HCT116 (cell line): Measurements from ENCODE around the gene PLCB1. TPM values are rescaled to one million over a fixed set of nuclear protein-coding genes. Genes with fewer than 3 reads are reported as not detected.

ENCODE experiments used
- ATAC-seq: fragments of 200-7000 bp; cut with Tn5 transposase; 2 replicates; pipeline ENCODE4 v1.9.1; 2020; ENCODE audit warnings: mild to moderate bottlenecking, moderate library complexity
- BruUV-seq: library from RNA; stranded (reverse); fragments of 400-500 nt; replicated peaks from 2 replicates; lab custom pipeline; 2021; lab: Mats Ljungman, UMichigan
- CTCF ChIA-PET: fragments of 300-600 bp; sonication (Branson Sonifier 250); formaldehyde crosslinking; loops from one replicate; lab custom pipeline; 2021; ENCODE audit warnings: antibody characterized with exemption; lab: Charles Lee
- POLR2A ChIA-PET: fragments of 300-600, 350-600 bp; sonication (Branson Sonifier 250); formaldehyde crosslinking; loops from one replicate; lab custom pipeline; 2021; ENCODE audit warnings: antibody characterized with exemption; lab: Charles Lee
- RAD21 ChIA-PET, 2 experiments: fragments of 300-600 bp; sonication (Branson Sonifier 250); formaldehyde crosslinking; loops; one replicate each; lab custom pipeline; 2023; ENCODE audit warnings: low total read pairs in 2 of 2; ENCODE audit not compliant: uncharacterized antibody in 2 of 2, unreplicated experiment in 2 of 2, low non-redundant PET in 1 of 2; lab: Charles Lee
- DNase-seq: peaks from one replicate; pipeline ENCODE4 v3.0.0-alpha.2; 2010; ENCODE audit warnings: low read depth, low spot score
- H2AFZ ChIP-seq: fragments of 200-600 bp; shearing (Covaris generic), sonication (generic); 2 replicates; pipeline ENCODE4 v1.6.1; 2017; ENCODE audit warnings: low read depth, mixed run types, mixed read lengths, antibody characterized with exemption, low read length; ENCODE audit not compliant: poor library complexity, severe bottlenecking
- H3K27ac ChIP-seq: 2 replicates; pipeline ENCODE4 v1.5.1; 2012; ENCODE audit warnings: low read depth, low read length
- H3K27me3 ChIP-seq: fragments of 200-600 bp; sonication (generic); 2 replicates; pipeline ENCODE4 v1.6.1; 2016; ENCODE audit warnings: mixed run types, low read length, mixed read lengths; ENCODE audit not compliant: insufficient read depth
- H3K36me3 ChIP-seq, 2 experiments: fragments of 200-500 bp in 1 of 2; fragments of 200-600 bp in 1 of 2; sonication (Bioruptor generic) in 1 of 2; sonication (generic) in 1 of 2; 2 replicates each; pipeline versions ENCODE4 v1.5.1 to v1.6.1; 2014 to 2016; ENCODE audit warnings: low read length in 2 of 2, inconsistent platforms in 1 of 2, mixed read lengths in 1 of 2, mixed run types in 1 of 2; ENCODE audit not compliant: insufficient read depth in 2 of 2, control insufficient read depth in 1 of 2
- H3K4me1 ChIP-seq, 2 experiments: fragments of 200-600 bp in 1 of 2; sonication (generic) in 1 of 2; 2 replicates each; pipeline versions ENCODE4 v1.5.1 to v1.6.1; 2012 to 2017; ENCODE audit warnings: low read length in 2 of 2, inconsistent platforms in 1 of 2, mild to moderate bottlenecking in 1 of 2, mixed read lengths in 1 of 2, mixed run types in 1 of 2, moderate library complexity in 1 of 2; ENCODE audit not compliant: insufficient read depth in 2 of 2, control insufficient read depth in 1 of 2
- H3K4me2 ChIP-seq: fragments of 200-600 bp; sonication (generic); 2 replicates; pipeline ENCODE4 v1.6.1; 2017; ENCODE audit warnings: mixed run types, low read length, mixed read lengths
- H3K4me3 ChIP-seq, 2 experiments: fragments of 200-600 bp in 1 of 2; sonication (generic) in 1 of 2; replicated peaks in 1 of 2; 2 replicates each; pipeline ENCODE4 v1.5.1; 2011 to 2016; ENCODE audit warnings: low read length in 2 of 2, control low read depth in 1 of 2, low read depth in 1 of 2, mild to moderate bottlenecking in 1 of 2, mixed read lengths in 1 of 2, mixed run types in 1 of 2
- H3K79me2 ChIP-seq: fragments of 200-600 bp; sonication (generic); 2 replicates; pipeline ENCODE4 v1.6.1; 2017; ENCODE audit warnings: mild to moderate bottlenecking, mixed run types, low read length, moderate library complexity, mixed read lengths; ENCODE audit not compliant: insufficient read depth
- H3K9ac ChIP-seq: fragments of 200-600 bp; sonication (generic); 2 replicates; pipeline ENCODE4 v1.6.1; 2016; ENCODE audit warnings: low read length, mixed read lengths
- H3K9me2 ChIP-seq: fragments of 200-600 bp; sonication (generic), shearing (Covaris generic); 2 replicates; pipeline ENCODE4 v1.6.1; 2017; ENCODE audit warnings: mixed run types, mild to moderate bottlenecking, moderate library complexity; ENCODE audit not compliant: insufficient read depth
- H3K9me3 ChIP-seq, 2 experiments: fragments of 200-500 bp in 1 of 2; fragments of 200-600 bp in 1 of 2; sonication (Bioruptor generic) in 1 of 2; sonication (generic) in 1 of 2; 2 replicates each; pipeline ENCODE4 v1.6.1; 2014 to 2017; ENCODE audit warnings: low read length in 2 of 2, mixed read lengths in 2 of 2, inconsistent platforms in 1 of 2, low read depth in 1 of 2, mild to moderate bottlenecking in 1 of 2, mixed run types in 1 of 2, moderate library complexity in 1 of 2; ENCODE audit not compliant: control insufficient read depth in 1 of 2, insufficient read depth in 1 of 2
- H4K20me1 ChIP-seq: fragments of 200-600 bp; sonication (generic), shearing (Covaris generic); 2 replicates; pipeline ENCODE4 v1.6.1; 2017; ENCODE audit warnings: mixed run types, mild to moderate bottlenecking, moderate library complexity; ENCODE audit not compliant: insufficient read depth
- ATF3 ChIP-seq: IDR thresholded peaks from 2 replicates; pipeline ENCODE4 v1.6.1; 2012
- CBX3 ChIP-seq: IDR thresholded peaks from 2 replicates; pipeline ENCODE4 v1.6.1; 2012; ENCODE audit warnings: low read depth
- CEBPB ChIP-seq: IDR thresholded peaks from 2 replicates; pipeline ENCODE4 v1.6.1; 2012; ENCODE audit warnings: low read depth
- CTCF ChIP-seq, 3 experiments: fragments of 200-600 bp in 1 of 3; sonication (generic) in 1 of 3; IDR thresholded peaks in 2 of 3; conservative IDR thresholded peaks in 1 of 3; 2 replicates each; pipeline ENCODE4 v1.5.1; 2012 to 2017; ENCODE audit warnings: low read depth in 2 of 3, low read length in 2 of 3, antibody characterized with exemption in 1 of 3, borderline replicate concordance in 1 of 3, control low read depth in 1 of 3, mild to moderate bottlenecking in 1 of 3, mixed read lengths in 1 of 3, mixed run types in 1 of 3, moderate library complexity in 1 of 3; ENCODE audit not compliant: insufficient read depth in 1 of 3
- ELF1 ChIP-seq: IDR thresholded peaks from 2 replicates; pipeline ENCODE4 v1.6.1; 2012; ENCODE audit warnings: low read depth, borderline replicate concordance
- EZH2phosphoT487 ChIP-seq: fragments of 200-600 bp; IDR thresholded peaks from 2 replicates; pipeline ENCODE4 v1.6.1; 2018; ENCODE audit warnings: antibody characterized with exemption, borderline replicate concordance
- FOSL1 ChIP-seq: IDR thresholded peaks from 2 replicates; pipeline ENCODE4 v1.6.1; 2012; ENCODE audit warnings: low read depth
- MAX ChIP-seq: IDR thresholded peaks from 2 replicates; pipeline ENCODE4 v1.6.1; 2012
- RAD21 ChIP-seq: IDR thresholded peaks from 2 replicates; pipeline ENCODE4 v1.6.1; 2012; ENCODE audit warnings: low read depth, mild to moderate bottlenecking
- REST ChIP-seq: IDR thresholded peaks from 2 replicates; pipeline ENCODE4 v1.6.1; 2012; ENCODE audit warnings: low read depth
- SP1 ChIP-seq: IDR thresholded peaks from 2 replicates; pipeline ENCODE4 v1.6.1; 2012; ENCODE audit warnings: low read depth
- TCF7L2 ChIP-seq: IDR thresholded peaks from 2 replicates; pipeline ENCODE4 v1.7.0; 2011; ENCODE audit warnings: borderline replicate concordance, inconsistent platforms; ENCODE audit not compliant: insufficient read depth, insufficient read length; ENCODE audit errors: extremely low read depth
- YY1 ChIP-seq: IDR thresholded peaks from 2 replicates; pipeline ENCODE4 v1.6.1; 2011; ENCODE audit warnings: low read length, low read depth, moderate library complexity, mild to moderate bottlenecking; ENCODE audit not compliant: insufficient replicate concordance; ENCODE audit errors: extremely low read depth
- ZFX ChIP-seq: fragments of 450-650 bp; IDR thresholded peaks from 2 replicates; pipeline ENCODE4 v1.6.1; 2017
- ZNF274 ChIP-seq: fragments of 200-500 bp; sonication (Bioruptor generic); IDR thresholded peaks from 2 replicates; pipeline ENCODE4 v1.6.1; 2014; ENCODE audit warnings: mild to moderate bottlenecking, low read depth, low read length, inconsistent platforms
- intact Hi-C: fragments of 100-400 bp; cut with micrococcal nuclease; formaldehyde crosslinking; loops from 2 replicates; pipeline ENCODE4 v1.10.0; 2022
- total RNA-seq: library from RNA; stranded (reverse); gene quantifications from one replicate; pipeline ENCODE4 v1.2.1, GENCODE V29; 2021; ENCODE audit not compliant: unreplicated experiment

The PLCB1 gene
- total RNA-seq, 1 experiment from 2014 or later: 15.8 TPM

GRCh38 chr20:8532169-8532568, 400.1 kb downstream of the PLCB1 start:
- no peak for ATAC-seq
- DNase-seq: no peak
- no peaks in the 10 kb centered on the region for H4K20me1 ChIP-seq
- no peaks in the 10 kb centered on the region for H3K79me2 ChIP-seq
- RAD21 ChIA-PET: no interaction called here
- TF ChIP-seq RAD21: no peak
- no peak for TF ChIP-seq EZH2phosphoT487
- TF ChIP-seq SP1: no peak
- no peak for TF ChIP-seq CTCF (IDR thresholded peaks at IDR 0.05 in 2 of 3, conservative IDR thresholded peaks at IDR 0.05 in 1 of 3; ENCODE audit: borderline replicate concordance in 1 of 3, insufficient read depth in 1 of 3, low read depth in 2 of 3, low read length in 2 of 3)
- no peak for TF ChIP-seq ATF3
- no peak for TF ChIP-seq ZNF274
- TF ChIP-seq YY1: no peak
- no peak for TF ChIP-seq ZFX
- TF ChIP-seq TCF7L2: no peak
- TF ChIP-seq MAX: no peak
- no peak for TF ChIP-seq CEBPB
- no peak for TF ChIP-seq ELF1
- no peak for TF ChIP-seq FOSL1
- TF ChIP-seq REST: no peak
- TF ChIP-seq CBX3: no peak
- TF ChIP-seq, all 23 proteins: peak for 0
- H3K9ac ChIP-seq: no peak overlapping the region
- H3K4me3 ChIP-seq: no peak overlapping the region
- H3K27me3 ChIP-seq: no peaks in the 10 kb centered on the region
- H3K4me2 ChIP-seq: no peak overlapping the region
- no peaks in the 10 kb centered on the region for H3K9me2 ChIP-seq
- BruUV-seq: no TSS peak
- intact Hi-C loops: loop anchor here (10.0 kb wide), 1 partner anchor 397 kb away; the partner anchor contains the start of gene PLCB1
- H3K36me3 ChIP-seq: no peaks in the 10 kb centered on the region
- H3K9me3 ChIP-seq: no peaks in the 10 kb centered on the region
- no peak overlapping the region for H3K27ac ChIP-seq
- no peaks in the 10 kb centered on the region; a peak in 1 of 4 replicates for H3K4me1 ChIP-seq
- ChIA-PET POLR2A (no interaction called here), CTCF (no interaction called here)
- no peak overlapping the region for H2AFZ ChIP-seq
